Astrocyte (in vitro differentiated cells and primary cell): ENCODE results near the gene HDGFL3. TPM values are rescaled to one million over a fixed set of nuclear protein-coding genes. Genes with fewer than 3 reads are reported as not detected.

Experiments used
- DNase-seq: peaks from one replicate; pipeline ENCODE4 v3.0.0-alpha.2; 2010; ENCODE audit warnings: low read depth
- FAIRE-seq: peaks from 2 replicates; lab custom pipeline; 2011; peaks lifted over from hg19 to GRCh38; lab: Jason Lieb, UNC
- H2AFZ ChIP-seq: 2 replicates; pipeline ENCODE4 v1.6.0; 2012; ENCODE audit warnings: low read depth, low read length, inconsistent platforms
- H3K27ac ChIP-seq: 2 replicates; pipeline ENCODE4 v1.5.1; 2011; ENCODE audit warnings: low read depth, low read length, inconsistent platforms
- H3K27me3 ChIP-seq: 2 replicates; pipeline ENCODE4 v1.6.0; 2011; ENCODE audit warnings: low read length, inconsistent platforms; ENCODE audit not compliant: insufficient read depth
- H3K36me3 ChIP-seq: 2 replicates; pipeline ENCODE4 v1.5.1; 2011; ENCODE audit warnings: low read length, inconsistent platforms; ENCODE audit not compliant: insufficient read depth
- H3K4me1 ChIP-seq: 2 replicates; pipeline ENCODE4 v1.5.1; 2011; ENCODE audit warnings: low read length, inconsistent platforms; ENCODE audit not compliant: insufficient read depth
- H3K4me2 ChIP-seq: 2 replicates; pipeline ENCODE4 v1.6.0; 2012; ENCODE audit warnings: low read length, inconsistent platforms
- H3K4me3 ChIP-seq: 2 replicates; pipeline ENCODE4 v1.5.1; 2011; ENCODE audit warnings: low read depth, mild to moderate bottlenecking, low read length, inconsistent platforms; ENCODE audit not compliant: insufficient read depth
- H3K79me2 ChIP-seq: 2 replicates; pipeline ENCODE4 v1.6.0; 2012; ENCODE audit warnings: mild to moderate bottlenecking, low read length, inconsistent platforms; ENCODE audit not compliant: insufficient read depth
- H3K9ac ChIP-seq: 2 replicates; pipeline ENCODE4 v1.6.0; 2012; ENCODE audit warnings: mild to moderate bottlenecking, low read length, inconsistent platforms
- H3K9me3 ChIP-seq: 2 replicates; pipeline ENCODE4 v1.5.1; 2012; ENCODE audit warnings: low read depth, mild to moderate bottlenecking, low read length, inconsistent platforms; ENCODE audit not compliant: insufficient read depth
- H4K20me1 ChIP-seq: 2 replicates; pipeline ENCODE4 v1.6.0; 2012; ENCODE audit warnings: low read length, inconsistent platforms; ENCODE audit not compliant: insufficient read depth
- H3K27ac Mint-ChIP-seq: one replicate; pipeline ENCODE4 v1.8.0; 2021; ENCODE audit warnings: mild to moderate bottlenecking, mixed read lengths; ENCODE audit not compliant: unreplicated experiment
- H3K27me3 Mint-ChIP-seq: one replicate; pipeline ENCODE4 v1.8.0; 2021; ENCODE audit warnings: low read depth, mixed read lengths; ENCODE audit not compliant: unreplicated experiment
- H3K36me3 Mint-ChIP-seq: one replicate; pipeline ENCODE4 v1.8.0; 2021; ENCODE audit warnings: low read depth, mixed read lengths; ENCODE audit not compliant: unreplicated experiment
- H3K4me1 Mint-ChIP-seq: one replicate; pipeline ENCODE4 v1.8.0; 2021; ENCODE audit warnings: low read depth, mixed read lengths; ENCODE audit not compliant: unreplicated experiment
- H3K4me3 Mint-ChIP-seq: one replicate; pipeline ENCODE4 v1.8.0; 2021; ENCODE audit warnings: mild to moderate bottlenecking, moderate library complexity, mixed read lengths; ENCODE audit not compliant: unreplicated experiment
- H3K9me3 Mint-ChIP-seq: one replicate; pipeline ENCODE4 v1.8.0; 2021; ENCODE audit warnings: mild to moderate bottlenecking, mixed read lengths; ENCODE audit not compliant: unreplicated experiment
- CTCF ChIP-seq: IDR thresholded peaks from 2 replicates; pipeline ENCODE4 v1.5.1; 2011; ENCODE audit warnings: low read depth, mild to moderate bottlenecking, inconsistent platforms, low read length, moderate library complexity; ENCODE audit not compliant: insufficient read depth
- EZH2 ChIP-seq: IDR thresholded peaks from 2 replicates; pipeline ENCODE4 v1.6.1; 2012; ENCODE audit warnings: mild to moderate bottlenecking, low read length, inconsistent platforms; ENCODE audit not compliant: insufficient read depth
- total RNA-seq: library from RNA; stranded (reverse); gene quantifications from 2 replicates; pipeline ENCODE4 v1.2.1, GENCODE V29; 2021

Gene HDGFL3
- total RNA-seq, 1 donor from 2014 or later, result 91.9 TPM

- Histone ChIP-seq H3K27me3 (peaks cover 19% of the 10 kb centered on the region), H3K79me2 (no peaks in the 10 kb centered on the region), H3K36me3 (no peaks in the 10 kb centered on the region), H3K4me1 (peaks cover 4% of the 10 kb centered on the region), H3K4me2 (no peak overlapping the region), H3K27ac (no peak overlapping the region), H3K4me3 (no peak overlapping the region), H3K9ac (no peak overlapping the region), H4K20me1 (no peaks in the 10 kb centered on the region), H3K9me3 (no peaks in the 10 kb centered on the region), H2AFZ (no peak overlapping the region)
- DNase-seq (no peak), FAIRE-seq (no peak)
- peaks cover 15% of the 10 kb centered on the region for H3K9me3 Mint-ChIP-seq
- H3K4me3 Mint-ChIP-seq, result no peak overlapping the region
- H3K4me1 Mint-ChIP-seq, result no peaks in the 10 kb centered on the region
- no peak for TF ChIP-seq EZH2
- TF ChIP-seq CTCF, result no peak
- peaks cover 6% of the 10 kb centered on the region for H3K36me3 Mint-ChIP-seq
- H3K27ac Mint-ChIP-seq, result no peak overlapping the region
- H3K27me3 Mint-ChIP-seq, result peaks cover 32% of the 10 kb centered on the region
Observed at GRCh38 chr15:83102346-83102745, 105.3 kb downstream of the HDGFL3 start.

- Mint-ChIP-seq H3K4me3 (no peak overlapping the region), H3K9me3 (peaks cover 14% of the 10 kb centered on the region), H3K36me3 (peaks cover 6% of the 10 kb centered on the region), H3K27me3 (peaks cover 19% of the 10 kb centered on the region), H3K27ac (no peak overlapping the region), H3K4me1 (no peaks in the 10 kb centered on the region)
- H3K4me1 ChIP-seq, result no peaks in the 10 kb centered on the region
- no peak overlapping the region for H3K4me3 ChIP-seq
- H3K27ac ChIP-seq, result no peak overlapping the region
- no peak overlapping the region for H3K9ac ChIP-seq
- no peaks in the 10 kb centered on the region for H3K9me3 ChIP-seq
- FAIRE-seq (no peak), DNase-seq (no peak)
- peaks cover 17% of the 10 kb centered on the region for H3K27me3 ChIP-seq
- TF ChIP-seq CTCF (no peak), EZH2 (no peak)
- H3K36me3 ChIP-seq, result no peaks in the 10 kb centered on the region
- no peaks in the 10 kb centered on the region for H4K20me1 ChIP-seq
- no peaks in the 10 kb centered on the region for H3K79me2 ChIP-seq
- H2AFZ ChIP-seq, result no peak overlapping the region
- no peak overlapping the region for H3K4me2 ChIP-seq
Observed at GRCh38 chr15:83100097-83100646, 107.5 kb downstream of the HDGFL3 start.

- H3K4me3 Mint-ChIP-seq, result no peak overlapping the region
- FAIRE-seq (no peak), DNase-seq (no peak)
- Histone ChIP-seq H3K4me3 (no peak overlapping the region), H2AFZ (no peak overlapping the region), H3K27me3 (peaks cover 17% of the 10 kb centered on the region), H3K9ac (no peak overlapping the region), H3K4me1 (no peaks in the 10 kb centered on the region), H3K9me3 (no peaks in the 10 kb centered on the region), H4K20me1 (no peaks in the 10 kb centered on the region), H3K4me2 (no peak overlapping the region), H3K27ac (no peak overlapping the region), H3K36me3 (no peaks in the 10 kb centered on the region), H3K79me2 (no peaks in the 10 kb centered on the region)
- no peak for TF ChIP-seq CTCF
- no peak for TF ChIP-seq EZH2
- no peak overlapping the region for H3K27ac Mint-ChIP-seq
- H3K27me3 Mint-ChIP-seq, result peaks cover 18% of the 10 kb centered on the region
- no peaks in the 10 kb centered on the region for H3K4me1 Mint-ChIP-seq
- peaks cover 14% of the 10 kb centered on the region for H3K9me3 Mint-ChIP-seq
- peaks cover 6% of the 10 kb centered on the region for H3K36me3 Mint-ChIP-seq
Observed at GRCh38 chr15:83099290-83099689, 108.3 kb downstream of the HDGFL3 start.
